Measurements from ENCODE around the gene TLK2. TPM values are rescaled to one million over a fixed set of nuclear protein-coding genes. Genes with fewer than 3 reads are reported as not detected.

Gene TLK2
- total RNA-seq, 2 donors from 2014 or later: 37.0 to 42.0 TPM

Other genes with a start within 250 kb of the TLK2 start
- gene EFCAB3, start 98.3 kb upstream of the TLK2 start, total RNA-seq: not detected
- 10 to 100 TPM; 12.8 to 14.9 TPM for gene METTL2A, start 54.9 kb upstream of the TLK2 start, total RNA-seq
- gene MRC2, start 148.8 kb downstream of the TLK2 start, total RNA-seq: 100 to 1,000 TPM in 1 of 2 donors, 10 to 100 TPM in 1; 60.3 to 130 TPM